Measurements from ENCODE around the gene TTC17. TPM values are rescaled to one million over a fixed set of nuclear protein-coding genes. Genes with fewer than 3 reads are reported as not detected.

The TTC17 gene
- total and polyA plus RNA-seq, 9 of the 15 experiments (the other 6 are each of a cell fraction or from before 2014, with no cell fraction given) = 19.7 to 99.1 (median 53.3) TPM

DNA sequence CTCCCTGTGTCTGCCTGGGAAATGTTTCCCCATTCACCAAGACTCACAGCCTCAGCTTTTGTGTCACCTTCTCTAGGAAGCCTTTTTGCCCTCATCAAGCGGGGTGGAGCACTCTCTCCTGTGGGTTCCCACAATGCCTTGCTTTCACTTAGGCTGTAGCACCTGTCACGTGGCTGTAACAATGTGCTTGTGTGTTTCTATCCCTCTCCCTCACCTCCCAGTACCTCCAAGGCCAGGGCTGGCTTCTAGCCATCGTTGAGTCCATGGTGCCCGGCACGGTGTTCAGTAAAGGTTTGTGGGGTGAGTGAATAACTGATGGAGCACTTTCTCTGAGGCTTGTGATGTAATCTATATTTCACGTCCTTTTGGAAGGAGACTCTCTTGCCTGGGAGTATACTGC is 153.2 kb downstream of the TTC17 start:
- Histone ChIP-seq H2AFZ (ENCODE audit: low read depth, low read length) (no peak overlapping the region), H3K27ac (ENCODE audit: extremely low read depth, low read depth, low read length) (no peak overlapping the region), H3K9ac (ENCODE audit: insufficient read depth in 1 of 2, low read depth in 2 of 2, low read length in 2 of 2) (no peak overlapping the region), H3K4me1 (replicated peaks in 1 of 2; ENCODE audit: control insufficient read depth in 2 of 2, insufficient read depth in 2 of 2, low read length in 2 of 2) (no peaks in the 10 kb centered on the region), H3K36me3 (ENCODE audit: control insufficient read depth, insufficient read depth, low read length) (no peaks in the 10 kb centered on the region), H3K27me3 (ENCODE audit: control insufficient read depth in 2 of 2, insufficient read depth in 2 of 2, low read length in 2 of 2) (peaks cover 4 to 43% of the 10 kb centered on the region in 2 experiments; a peak in 3 of 5 replicates), H3K4me2 (ENCODE audit: insufficient read depth, low read length) (no peak overlapping the region), H3K4me3 (no peak overlapping the region), H3K79me2 (ENCODE audit: control insufficient read depth, insufficient read depth, low read length) (no peaks in the 10 kb centered on the region), H3K9me3 (replicated peaks; ENCODE audit: control insufficient read depth, insufficient read depth, low read depth, low read length) (no peaks in the 10 kb centered on the region; the same call in 1 of the 2 replicates), H3K9me1 (ENCODE audit: control insufficient read depth, insufficient read depth, low read length) (no peaks in the 10 kb centered on the region), H4K20me1 (replicated peaks; ENCODE audit: control insufficient read depth, insufficient read depth, low read length) (no peaks in the 10 kb centered on the region)
- no peak for TF ChIP-seq KLF13 (tag; IDR thresholded peaks at IDR 0.05; ENCODE audit: borderline replicate concordance, low read depth)
- TF ChIP-seq L3MBTL2 (IDR thresholded peaks at IDR 0.05) = 0 out of 2 replicates have a peak, but pooled peaks have one; percentile 19
- TF ChIP-seq USF2 (CRISPR knock-in tag; IDR thresholded peaks at IDR 0.05) = peak; percentile 56
- no peak for TF ChIP-seq PRMT5 (CRISPR knock-in tag; IDR thresholded peaks at IDR 0.05)
- BruUV-seq (replicated peaks) = no TSS peak
- ChIA-PET POLR2A (interaction anchor here (1.6 kb wide), 1 partner anchor 8 kb away, joined by 4 read pairs; no protein-coding TSS in a partner anchor), CTCF (ENCODE audit: low intra/inter-chr PET ratio) (no interaction called here)
- WGBS (ENCODE audit: insufficient coverage, low coverage, missing lambda C conversion rate) = 1% methylated on average over 6 of the region's 6 CpGs
- in situ Hi-C loops (cut with MboI) = no loop called here
- intact Hi-C loops (cut with micrococcal nuclease) = loop anchor here (10.0 kb wide), 1 partner anchor 303 kb away; no protein-coding TSS in a partner anchor
- no peak for ATAC-seq
- no peak for DNase-seq (ENCODE audit: extremely low read depth in 1 of 4, low spot score in 3 of 4)
- no peak for FAIRE-seq

DNA sequence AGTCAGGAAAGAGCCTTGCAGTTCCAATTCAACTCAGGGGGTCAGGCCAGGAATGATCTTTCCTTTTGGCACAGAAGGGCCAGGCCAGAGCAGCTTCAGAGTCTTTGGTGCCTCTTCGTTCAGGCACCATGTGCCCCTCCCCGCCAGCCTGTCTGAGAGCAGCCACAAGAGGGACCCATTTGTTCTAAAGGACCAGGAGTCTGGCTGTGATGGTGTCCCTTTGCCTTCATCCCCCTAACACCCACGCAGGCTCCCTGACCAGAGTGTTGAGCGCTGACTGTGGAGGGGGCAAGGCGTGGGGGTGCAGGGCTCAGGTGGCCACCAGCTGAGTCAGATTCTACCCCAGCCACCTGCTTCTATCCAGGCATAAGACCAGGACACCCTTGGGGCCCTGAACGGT is 156.4 kb downstream of the TTC17 start:
- Histone ChIP-seq H3K27ac (ENCODE audit: extremely low read depth, low read depth, low read length) (no peak overlapping the region), H3K9me3 (replicated peaks; ENCODE audit: control insufficient read depth, insufficient read depth, low read depth, low read length) (no peaks in the 10 kb centered on the region; the same call in 1 of the 2 replicates), H2AFZ (ENCODE audit: low read depth, low read length) (no peak overlapping the region), H3K79me2 (ENCODE audit: control insufficient read depth, insufficient read depth, low read length) (no peaks in the 10 kb centered on the region), H4K20me1 (replicated peaks; ENCODE audit: control insufficient read depth, insufficient read depth, low read length) (no peaks in the 10 kb centered on the region), H3K4me1 (replicated peaks in 1 of 2; ENCODE audit: control insufficient read depth in 2 of 2, insufficient read depth in 2 of 2, low read length in 2 of 2) (no peaks in the 10 kb centered on the region), H3K9me1 (ENCODE audit: control insufficient read depth, insufficient read depth, low read length) (no peaks in the 10 kb centered on the region), H3K4me2 (ENCODE audit: insufficient read depth, low read length) (no peak overlapping the region), H3K27me3 (ENCODE audit: control insufficient read depth in 2 of 2, insufficient read depth in 2 of 2, low read length in 2 of 2) (peaks cover 4 to 37% of the 10 kb centered on the region in 2 experiments; a peak in 2 of 5 replicates), H3K4me3 (no peak overlapping the region), H3K36me3 (ENCODE audit: control insufficient read depth, insufficient read depth, low read length) (no peaks in the 10 kb centered on the region), H3K9ac (ENCODE audit: insufficient read depth in 1 of 2, low read depth in 2 of 2, low read length in 2 of 2) (no peak overlapping the region)
- POLR2A ChIA-PET = interaction anchor here (1.0 to 2.1 kb wide), 2 partner anchors 11 to 15 kb away, joined by 3 to 5 read pairs; no protein-coding TSS in a partner anchor
- peak; percentile 47 to 56 (median 52) for DNase-seq (ENCODE audit: extremely low read depth in 1 of 4, low spot score in 3 of 4)
- peak; percentile 93 for ATAC-seq
- intact Hi-C loops (cut with micrococcal nuclease) = loop anchor here (2.0 to 10.0 kb wide), 2 partner anchors 52 to 300 kb away; no protein-coding TSS in a partner anchor
- FAIRE-seq = peak; percentile 74
- CTCF ChIA-PET (ENCODE audit: low intra/inter-chr PET ratio) = no interaction called here
- in situ Hi-C loops (cut with MboI) = no loop called here
- BruUV-seq (replicated peaks) = no TSS peak
- WGBS (ENCODE audit: insufficient coverage, low coverage, missing lambda C conversion rate) = 0% methylated on average over 5 of the region's 6 CpGs
- peak; percentile 34; the same call in 1 of the 2 replicates for TF ChIP-seq SMC3 (conservative IDR thresholded peaks at IDR 0.05; ENCODE audit: insufficient read depth, low read depth, low read length)
- TF ChIP-seq, protein P1, sequence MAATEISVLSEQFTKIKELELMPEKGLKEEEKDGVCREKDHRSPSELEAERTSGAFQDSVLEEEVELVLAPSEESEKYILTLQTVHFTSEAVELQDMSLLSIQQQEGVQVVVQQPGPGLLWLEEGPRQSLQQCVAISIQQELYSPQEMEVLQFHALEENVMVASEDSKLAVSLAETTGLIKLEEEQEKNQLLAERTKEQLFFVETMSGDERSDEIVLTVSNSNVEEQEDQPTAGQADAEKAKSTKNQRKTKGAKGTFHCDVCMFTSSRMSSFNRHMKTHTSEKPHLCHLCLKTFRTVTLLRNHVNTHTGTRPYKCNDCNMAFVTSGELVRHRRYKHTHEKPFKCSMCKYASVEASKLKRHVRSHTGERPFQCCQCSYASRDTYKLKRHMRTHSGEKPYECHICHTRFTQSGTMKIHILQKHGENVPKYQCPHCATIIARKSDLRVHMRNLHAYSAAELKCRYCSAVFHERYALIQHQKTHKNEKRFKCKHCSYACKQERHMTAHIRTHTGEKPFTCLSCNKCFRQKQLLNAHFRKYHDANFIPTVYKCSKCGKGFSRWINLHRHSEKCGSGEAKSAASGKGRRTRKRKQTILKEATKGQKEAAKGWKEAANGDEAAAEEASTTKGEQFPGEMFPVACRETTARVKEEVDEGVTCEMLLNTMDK (IDR thresholded peaks at IDR 0.05; ENCODE audit: borderline replicate concordance, insufficient read depth, low read depth, low read length, poor library complexity, severe bottlenecking) = peak; percentile 64
- no peak for TF ChIP-seq CHD2 (IDR thresholded peaks at IDR 0.05; ENCODE audit: low read depth, low read length)

All from K562 (cell line).